Fibroblast of skin of abdomen (primary cell): Measurements from ENCODE around the gene ENAH.
A peak's percentile ranks its signal among the peaks of the same experiment; 100 is the strongest.

Experiments used
- DNase-seq: peaks from one replicate; pipeline ENCODE4 v3.0.0-alpha.2; 2013

ENAH gene

GRCh38 chr1:225556694-225557093 lies 96.2 kb downstream of the ENAH start:
- no peak for DNase-seq

- DNase-seq = no peak
Observed at GRCh38 chr1:225555821-225556220, 97.1 kb downstream of the ENAH start.

GRCh38 chr1:225554216-225554812 lies 98.6 kb downstream of the ENAH start:
- peak; percentile 30 for DNase-seq

- no peak for DNase-seq
Observed at GRCh38 chr1:225549821-225550220, 103.1 kb downstream of the ENAH start.

GRCh38 chr1:225548140-225548857 lies 104.6 kb downstream of the ENAH start:
- no peak for DNase-seq

DNA sequence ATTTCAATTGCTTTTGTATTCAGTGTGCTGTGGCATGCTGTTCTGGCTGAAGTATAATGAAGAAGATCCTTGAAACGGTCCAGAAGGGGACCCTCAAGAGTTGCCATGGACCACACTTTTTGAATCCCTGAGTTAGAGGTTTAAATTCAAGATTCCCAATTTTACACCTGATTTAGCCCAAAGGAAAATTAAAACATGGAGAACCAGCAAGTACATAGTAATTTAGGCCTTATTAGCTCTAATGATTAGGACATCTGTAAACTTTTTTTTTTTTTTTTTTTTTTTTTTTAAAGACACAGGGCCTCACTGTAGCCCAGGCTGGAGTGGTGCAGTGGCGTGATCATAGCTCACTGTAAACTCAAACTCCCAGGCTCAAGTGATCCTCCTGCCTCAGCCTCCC lies 107.3 kb downstream of the ENAH start:
- no peak for DNase-seq

- DNase-seq = no peak
Observed at GRCh38 chr1:225544924-225545323, 108.0 kb downstream of the ENAH start.

DNA sequence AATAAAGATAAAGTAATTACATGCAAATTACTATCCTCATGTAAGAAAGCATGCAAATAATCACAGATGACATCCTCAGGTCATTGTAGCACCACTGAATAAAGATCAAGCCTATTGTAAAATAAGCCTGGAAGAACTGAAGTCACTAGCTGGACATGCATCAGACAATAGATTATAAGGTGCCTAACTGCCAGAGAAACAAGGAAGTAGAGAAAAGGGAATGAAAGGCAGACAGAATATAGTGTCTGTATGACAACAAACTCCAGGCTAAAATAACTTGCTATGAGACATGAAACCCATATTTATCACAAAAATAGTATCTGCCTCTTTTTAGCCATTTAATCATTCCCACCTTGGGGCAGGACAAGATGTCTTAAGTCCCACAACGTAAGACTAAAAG lies 108.7 kb downstream of the ENAH start:
- no peak for DNase-seq

GRCh38 chr1:225543350-225543749 lies 109.6 kb downstream of the ENAH start:
- no peak for DNase-seq

DNA sequence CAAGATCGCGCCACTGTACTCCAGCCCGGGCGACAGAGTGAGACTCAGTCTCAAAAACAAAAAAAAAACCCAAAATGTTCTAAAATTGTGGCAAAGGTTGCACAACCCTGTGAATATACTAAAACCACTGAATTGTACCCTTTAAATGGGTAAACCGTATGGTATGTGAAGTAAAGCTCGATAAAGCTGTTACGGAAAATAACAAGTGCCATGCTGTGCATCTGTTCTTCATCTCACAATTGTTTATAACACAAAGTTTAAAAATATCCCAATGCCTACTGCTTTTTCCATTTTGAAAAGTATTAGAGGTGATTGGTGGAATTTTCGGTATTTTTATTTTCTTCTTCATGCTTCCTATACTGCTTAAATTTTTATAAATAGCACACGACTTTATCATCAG lies 111.5 kb downstream of the ENAH start:
- no peak for DNase-seq

DNA sequence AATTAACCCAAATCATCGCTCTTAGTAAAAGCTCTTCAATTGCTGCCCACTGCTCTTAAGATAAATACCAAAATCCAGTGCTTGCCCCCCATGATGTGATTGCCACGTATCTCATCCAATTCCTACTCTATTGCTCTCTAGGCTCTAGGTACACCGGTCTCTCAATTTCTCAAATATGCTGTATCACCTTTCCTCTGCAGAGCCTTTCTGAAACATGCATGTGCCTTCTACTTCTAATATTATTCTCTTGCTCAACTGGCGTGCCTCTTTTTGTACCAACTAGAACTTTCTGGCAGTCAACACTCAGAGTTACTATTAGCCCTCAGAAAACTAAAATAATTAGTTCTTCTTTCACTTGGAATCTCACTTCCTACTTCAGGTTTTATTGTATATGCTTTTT lies 113.3 kb downstream of the ENAH start:
- no peak for DNase-seq

DNA sequence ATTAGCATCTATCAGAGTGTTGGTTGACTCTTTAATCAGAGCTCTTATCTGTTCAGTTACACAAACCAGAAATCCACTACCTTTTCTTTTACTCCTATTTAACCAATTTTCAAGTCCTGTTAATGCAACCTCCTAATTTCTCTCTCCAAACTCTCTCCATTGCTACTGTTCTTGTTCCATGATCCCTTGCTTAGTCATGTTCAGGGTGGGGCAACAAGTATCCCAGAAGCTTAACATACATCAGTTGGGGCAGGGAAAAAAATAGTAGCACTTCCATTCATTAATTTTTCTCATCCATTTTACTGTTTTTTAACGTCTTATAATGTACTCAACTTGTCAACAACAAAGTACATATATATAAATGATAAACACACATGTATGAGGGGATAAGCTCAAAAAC lies 113.9 kb downstream of the ENAH start:
- DNase-seq = no peak

GRCh38 chr1:225537554-225538251 lies 115.2 kb downstream of the ENAH start:
- no peak for DNase-seq

- no peak for DNase-seq
Observed at GRCh38 chr1:225535280-225535679, 117.6 kb downstream of the ENAH start.

- DNase-seq = no peak
Observed at GRCh38 chr1:225534772-225535171, 118.2 kb downstream of the ENAH start.

DNA sequence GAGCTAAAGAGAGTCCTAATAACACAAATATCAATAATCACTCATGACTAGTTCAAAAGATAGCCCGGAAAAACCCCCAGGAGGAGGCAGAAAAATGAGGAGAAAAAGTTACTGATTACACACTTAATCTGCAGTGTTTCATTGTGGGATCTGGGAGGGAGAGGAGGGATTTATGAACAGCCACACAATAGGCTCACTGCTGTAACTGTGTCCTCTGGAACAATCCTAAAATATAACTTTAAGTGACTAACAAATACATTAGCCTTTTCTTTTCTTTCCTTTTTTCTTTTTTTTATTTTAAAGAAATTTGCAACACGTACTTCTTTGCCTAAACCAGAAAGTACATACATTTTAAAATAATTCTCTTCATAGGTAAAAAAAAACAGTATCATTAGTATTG lies 118.8 kb downstream of the ENAH start:
- no peak for DNase-seq

DNA sequence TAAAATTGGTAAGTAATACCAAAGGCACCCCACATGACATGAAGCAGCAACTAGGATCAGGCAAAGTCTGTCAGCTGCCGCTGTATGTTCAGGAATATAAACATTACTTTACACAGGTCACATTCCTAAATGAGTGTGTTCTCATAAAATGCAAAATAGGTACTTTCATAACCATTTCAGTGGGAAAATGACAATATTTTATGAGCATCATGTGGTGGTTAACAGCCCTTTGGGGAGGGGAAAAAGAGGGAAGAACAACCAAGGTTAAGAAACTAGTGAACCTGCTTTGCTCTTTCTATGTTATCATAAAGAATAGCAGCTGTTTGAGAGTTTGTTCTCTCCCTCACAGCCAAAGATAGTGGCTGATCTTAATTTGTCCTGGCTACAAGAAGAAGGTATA lies 119.7 kb downstream of the ENAH start:
- no peak for DNase-seq

GRCh38 chr1:225532240-225532944 lies 120.5 kb downstream of the ENAH start:
- DNase-seq = no peak

DNA sequence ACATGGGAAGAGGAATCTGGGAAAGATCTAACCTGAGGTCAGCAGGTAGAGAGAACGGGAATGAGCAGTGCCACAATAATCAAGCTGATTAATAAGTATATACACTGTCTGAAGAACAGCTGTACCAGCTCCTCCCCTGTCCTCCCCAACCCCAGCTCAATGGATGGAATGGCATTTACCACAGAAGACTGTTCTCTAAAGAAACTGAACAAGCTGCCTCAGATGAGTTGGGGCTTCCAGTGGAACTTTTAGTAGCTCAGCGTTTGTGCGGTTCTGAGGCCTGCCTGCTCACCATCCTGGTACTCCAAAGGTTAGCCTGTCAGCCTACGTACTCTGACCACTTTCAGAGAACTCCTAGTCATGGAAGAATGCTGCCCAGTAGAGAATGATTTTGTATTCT lies 123.2 kb downstream of the ENAH start:
- DNase-seq = no peak

- no peak for DNase-seq
Observed at GRCh38 chr1:225527575-225527974, 125.3 kb downstream of the ENAH start.

- no peak for DNase-seq
Observed at GRCh38 chr1:225526878-225527277, 126.0 kb downstream of the ENAH start.

GRCh38 chr1:225525377-225525776 lies 127.5 kb downstream of the ENAH start:
- no peak for DNase-seq

DNA sequence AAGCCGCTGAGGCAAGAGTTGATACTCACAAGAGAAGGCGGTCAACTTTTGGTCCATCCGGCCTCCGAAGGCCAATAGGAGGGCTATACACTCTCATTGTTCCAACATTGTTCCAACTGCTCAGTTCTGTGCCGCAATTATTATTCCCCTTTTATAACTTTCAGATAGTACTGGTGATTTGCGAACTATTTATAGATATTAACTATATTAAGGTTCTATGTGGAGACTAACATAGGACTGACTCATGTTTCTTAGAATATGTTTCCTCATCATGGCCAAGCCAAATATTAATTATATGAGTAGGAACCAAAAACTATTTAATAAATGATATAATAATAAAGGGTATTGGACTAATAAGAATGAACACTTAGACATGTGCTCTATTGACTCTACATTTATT lies 128.4 kb downstream of the ENAH start:
- DNase-seq = no peak
